GM18909 (cell line): Measurements from ENCODE around the gene ZNF629.
A peak's percentile ranks its signal among the peaks of the same experiment; 100 is the strongest.

Experiments used
- ATAC-seq: cut with Tn5 transposase; IDR thresholded peaks from one replicate; pipeline ENCODE4 v1.9.1; 2021; ENCODE audit warnings: mild to moderate bottlenecking; ENCODE audit not compliant: unreplicated experiment, poor library complexity

Gene ZNF629

GRCh38 chr16:30750876-30751465 lies 36.0 kb downstream of the ZNF629 start:
- no peak for ATAC-seq

- no peak for ATAC-seq
These were observed 36.8 kb downstream of the ZNF629 start for GRCh38 chr16:30750201-30750600.

DNA sequence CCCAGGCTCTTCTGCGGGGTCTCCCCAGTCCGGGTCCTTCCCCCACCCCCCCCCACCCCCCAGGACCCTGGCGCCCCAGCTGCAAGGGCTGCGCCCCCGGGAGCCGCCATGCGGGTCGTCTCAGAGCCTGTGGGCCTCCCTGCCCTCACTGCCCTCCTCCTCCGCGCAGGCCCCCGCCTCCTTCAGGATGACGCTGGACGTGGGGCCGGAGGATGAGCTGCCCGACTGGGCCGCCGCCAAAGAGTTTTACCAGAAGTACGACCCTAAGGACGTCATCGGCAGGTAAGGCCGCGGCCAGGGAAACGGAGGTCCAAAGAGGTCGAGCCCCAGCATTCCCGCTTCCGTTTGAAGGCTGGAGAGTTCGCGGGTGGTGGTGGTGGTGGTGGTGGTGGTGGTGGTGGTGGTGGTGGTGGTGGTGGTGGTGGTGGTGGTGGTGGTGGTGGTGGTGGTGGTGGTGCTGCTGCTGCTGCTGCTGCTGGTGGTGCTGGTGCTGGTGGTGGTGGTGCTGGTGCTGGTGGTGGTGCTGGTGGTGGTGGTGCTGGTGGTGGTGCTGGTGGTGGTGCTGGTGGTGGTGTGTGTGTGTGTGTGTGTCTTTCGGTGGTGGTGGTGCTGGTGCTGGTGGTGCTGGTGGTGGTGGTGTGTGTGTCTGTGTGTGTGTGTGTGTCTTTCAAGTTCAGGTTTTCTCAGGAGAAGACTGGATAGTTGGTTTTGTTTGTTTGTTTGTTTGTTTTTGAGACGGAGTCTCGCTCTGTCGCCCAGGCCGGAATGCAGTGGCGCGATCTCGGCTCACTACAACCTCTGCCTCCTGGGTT lies 38.2 kb downstream of the ZNF629 start:
- ATAC-seq, result peak; percentile 4

GRCh38 chr16:30747799-30748633 lies 39.0 kb downstream of the ZNF629 start, which contains the start of gene PHKG2:
Gene PHKG2, plus strand, starts transcription at chr16:30748425. Its CDS starts 396 bp downstream, at chr16:30748821.
- peak; percentile 96 for ATAC-seq

- ATAC-seq, result no peak
These were observed 39.7 kb downstream of the ZNF629 start for GRCh38 chr16:30747331-30747730.

DNA sequence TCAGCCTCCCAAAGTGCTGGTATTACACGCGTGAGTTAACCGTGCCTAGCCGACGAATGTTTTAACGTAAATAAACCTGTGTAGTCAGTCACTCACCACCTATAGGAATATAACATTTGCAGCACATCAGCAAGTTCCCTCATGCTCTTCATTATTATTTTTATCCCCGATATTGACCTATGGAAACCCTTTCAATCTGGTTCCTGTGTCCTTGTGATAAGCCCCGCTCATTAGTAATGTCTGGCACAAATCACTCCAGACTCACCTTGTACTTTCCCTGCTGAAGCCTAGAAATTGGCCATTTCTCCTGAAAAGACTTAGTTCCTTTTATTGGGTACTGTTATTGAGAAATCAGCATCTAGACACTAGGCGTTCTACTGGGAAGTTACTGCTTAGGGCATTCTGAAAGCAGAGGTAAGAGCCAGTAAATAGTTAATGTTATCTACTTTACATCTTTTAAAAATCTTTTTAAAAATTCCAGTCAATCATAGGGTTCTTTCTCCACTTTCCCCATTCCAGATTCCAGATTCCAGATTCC lies 40.3 kb downstream of the ZNF629 start:
- no peak for ATAC-seq

GRCh38 chr16:30745082-30745481 lies 41.9 kb downstream of the ZNF629 start:
- ATAC-seq, result no peak

DNA sequence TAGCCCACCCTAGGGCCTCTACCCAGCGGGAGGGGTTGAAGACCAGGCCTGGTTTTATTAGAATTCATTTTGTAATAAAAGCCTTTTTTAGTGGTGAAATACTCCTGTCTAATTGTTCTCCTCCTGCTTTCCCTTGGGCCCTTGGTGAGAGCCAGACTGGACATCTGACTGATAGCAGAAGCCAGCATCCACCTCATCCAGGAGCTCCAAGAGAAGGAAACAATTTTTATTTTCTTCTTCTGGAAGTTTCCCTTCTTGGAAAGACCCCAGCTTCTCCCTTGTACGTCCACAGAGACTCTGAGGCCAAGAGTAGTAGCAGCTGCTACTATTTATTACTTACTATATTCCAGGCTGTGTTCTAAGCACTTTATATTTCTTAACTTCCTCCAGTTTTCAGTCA lies 42.8 kb downstream of the ZNF629 start:
- no peak for ATAC-seq

DNA sequence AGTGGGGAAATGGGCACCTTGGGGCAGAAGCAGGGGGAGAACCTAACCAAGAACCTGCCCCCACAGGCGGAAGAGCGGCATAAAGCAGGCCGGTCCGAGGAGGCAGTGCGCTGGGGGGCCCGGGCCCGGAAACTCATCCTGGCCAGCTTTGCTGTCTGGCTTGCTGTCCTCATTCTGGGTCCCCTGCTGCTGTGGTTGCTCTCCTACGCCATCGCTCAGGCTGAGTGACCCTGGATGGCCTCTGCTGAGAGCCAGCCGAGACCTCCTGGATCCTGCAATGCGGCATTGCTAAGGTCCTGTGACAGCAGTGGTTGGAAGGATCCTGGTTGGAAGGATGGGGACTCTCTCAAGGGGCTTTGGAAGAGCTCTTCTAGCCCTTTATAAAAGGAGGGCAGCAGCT lies 43.3 kb downstream of the ZNF629 start:
- no peak for ATAC-seq

GRCh38 chr16:30741461-30741914 lies 45.5 kb downstream of the ZNF629 start:
- ATAC-seq, result no peak

DNA sequence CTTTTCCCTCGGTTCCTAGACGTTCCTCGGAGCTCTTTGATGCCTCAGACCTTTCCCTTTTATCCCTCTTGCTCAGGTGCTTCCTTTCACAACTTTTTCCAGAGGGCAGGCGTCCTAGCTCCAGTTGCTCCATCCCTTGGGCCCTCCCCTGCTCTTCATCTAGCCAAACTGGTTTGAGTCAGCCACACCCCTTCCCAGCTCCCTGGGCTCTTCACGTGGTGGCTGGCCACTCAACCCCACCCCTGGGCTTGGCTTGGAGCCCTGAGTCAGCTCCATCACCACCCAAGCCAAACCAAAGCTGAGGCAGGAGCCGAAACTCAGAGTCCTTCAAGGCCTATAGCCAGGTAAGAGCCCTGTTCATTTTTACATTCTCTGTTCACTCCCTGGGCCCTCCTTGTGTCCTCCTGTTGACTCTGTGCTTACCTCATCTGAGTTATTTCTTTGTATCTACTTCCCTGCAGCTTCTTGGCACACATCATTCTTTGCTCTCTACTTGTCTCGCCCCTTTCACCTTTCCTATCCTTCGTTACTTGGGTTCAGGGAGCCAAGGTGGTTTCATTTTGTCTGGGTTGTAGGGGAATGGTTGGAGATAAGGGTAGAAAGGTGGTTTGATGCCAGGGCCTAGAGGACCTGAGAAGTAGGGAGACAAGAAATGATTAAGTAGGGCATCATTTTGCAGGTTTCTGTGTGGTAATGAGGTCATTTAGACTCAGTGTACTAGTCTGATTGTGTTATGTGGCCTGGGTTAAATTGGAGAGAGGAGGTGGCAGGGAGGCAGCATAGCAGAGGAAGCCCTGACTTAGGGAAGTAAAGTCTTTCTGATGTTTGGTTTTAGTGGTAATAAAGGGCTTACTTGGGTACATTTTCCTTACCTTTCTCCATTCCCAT lies 46.4 kb downstream of the ZNF629 start:
- no peak for ATAC-seq

DNA sequence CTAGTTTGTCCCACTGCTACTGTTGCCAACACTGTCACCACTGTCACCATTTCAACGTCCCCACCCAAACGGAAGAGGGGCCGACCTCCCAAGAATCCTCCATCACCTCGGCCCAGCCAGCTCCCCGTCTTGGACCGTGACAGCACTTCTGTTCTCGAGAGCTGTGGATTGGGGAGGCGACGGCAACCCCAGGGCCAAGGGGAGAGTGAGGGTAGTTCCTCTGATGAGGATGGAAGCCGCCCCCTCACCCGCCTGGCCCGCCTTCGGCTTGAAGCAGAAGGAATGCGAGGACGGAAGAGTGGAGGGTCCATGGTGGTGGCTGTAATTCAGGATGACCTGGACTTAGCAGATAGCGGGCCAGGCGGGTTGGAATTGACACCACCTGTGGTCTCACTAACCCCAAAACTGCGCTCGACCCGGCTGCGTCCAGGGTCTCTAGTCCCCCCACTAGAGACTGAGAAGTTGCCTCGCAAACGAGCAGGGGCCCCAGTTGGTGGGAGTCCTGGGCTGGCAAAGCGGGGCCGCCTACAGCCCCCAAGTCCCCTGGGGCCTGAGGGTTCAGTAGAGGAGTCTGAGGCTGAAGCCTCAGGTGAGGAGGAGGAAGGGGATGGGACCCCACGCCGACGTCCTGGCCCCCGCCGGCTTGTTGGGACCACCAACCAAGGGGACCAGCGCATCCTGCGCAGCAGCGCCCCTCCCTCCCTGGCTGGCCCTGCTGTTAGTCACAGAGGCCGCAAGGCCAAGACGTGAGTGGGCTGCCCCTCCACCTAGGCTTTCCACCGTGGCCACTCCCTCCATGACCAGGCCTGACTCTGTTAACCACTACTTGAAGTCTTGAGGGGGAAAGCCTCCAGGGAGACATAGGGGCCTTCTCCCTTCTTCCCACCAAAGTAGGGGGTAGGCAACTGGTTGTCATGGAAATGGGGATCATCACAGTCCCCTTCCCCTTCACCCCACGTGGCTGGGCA lies 47.7 kb downstream of the ZNF629 start:
- no peak for ATAC-seq

DNA sequence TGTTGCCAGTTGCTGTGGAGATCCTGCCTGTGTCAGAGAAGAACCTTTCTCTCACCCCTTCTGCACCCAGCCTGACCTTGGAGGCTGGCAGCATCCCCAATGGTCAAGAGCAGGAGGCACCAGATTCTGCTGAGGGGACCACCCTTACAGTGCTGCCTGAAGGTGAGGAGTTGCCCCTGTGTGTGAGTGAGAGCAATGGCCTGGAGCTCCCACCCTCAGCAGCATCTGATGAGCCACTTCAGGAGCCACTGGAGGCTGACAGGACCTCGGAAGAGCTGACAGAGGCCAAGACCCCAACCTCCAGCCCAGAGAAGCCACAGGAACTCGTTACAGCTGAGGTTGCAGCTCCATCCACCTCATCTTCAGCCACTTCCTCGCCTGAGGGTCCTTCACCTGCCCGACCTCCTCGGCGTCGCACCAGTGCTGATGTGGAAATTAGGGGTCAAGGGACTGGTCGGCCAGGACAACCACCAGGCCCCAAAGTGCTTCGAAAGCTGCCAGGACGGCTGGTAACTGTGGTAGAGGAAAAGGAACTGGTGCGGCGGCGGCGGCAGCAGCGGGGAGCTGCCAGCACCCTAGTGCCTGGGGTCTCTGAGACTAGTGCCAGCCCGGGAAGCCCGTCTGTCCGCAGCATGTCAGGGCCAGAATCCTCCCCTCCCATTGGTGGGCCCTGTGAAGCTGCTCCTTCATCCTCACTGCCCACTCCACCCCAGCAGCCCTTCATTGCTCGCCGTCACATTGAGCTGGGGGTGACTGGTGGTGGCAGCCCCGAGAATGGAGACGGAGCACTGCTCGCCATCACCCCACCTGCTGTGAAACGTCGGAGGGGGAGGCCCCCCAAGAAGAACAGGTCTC lies 49.0 kb downstream of the ZNF629 start:
- ATAC-seq, result no peak

- ATAC-seq, result no peak
These were observed 49.8 kb downstream of the ZNF629 start for GRCh38 chr16:30736995-30737793.

DNA sequence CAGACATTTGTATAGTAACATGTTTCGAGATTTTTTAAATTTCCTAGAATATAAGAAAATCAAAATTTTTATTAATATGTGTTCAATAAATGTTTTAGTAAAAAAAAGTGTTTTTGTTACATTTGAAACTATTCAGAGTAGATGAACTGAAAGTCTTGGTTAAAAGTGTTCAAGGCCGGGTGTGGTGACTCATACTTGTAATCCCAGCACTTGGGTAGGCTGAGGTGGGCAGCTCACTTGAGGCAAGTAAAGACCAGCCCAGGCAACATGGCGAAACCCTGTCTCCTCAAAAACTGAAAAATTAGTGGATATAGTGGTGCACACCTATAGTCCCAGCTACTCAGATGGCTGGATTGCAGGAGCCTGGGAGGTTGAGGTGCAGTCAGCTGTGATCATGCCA lies 55.6 kb downstream of the ZNF629 start:
- ATAC-seq, result no peak

GRCh38 chr16:30728899-30729672 lies 57.9 kb downstream of the ZNF629 start:
- ATAC-seq, result no peak
